DOHH2 (cell line): ENCODE measurements around the gene MAGOHB.

Experiments used
- CTCF ChIP-seq: fragments of 200-600 bp; sonication (generic); IDR thresholded peaks from one replicate; pipeline ENCODE4 v1.5.1; 2014; ENCODE audit warnings: antibody characterized with exemption, mild to moderate bottlenecking, low read depth, low read length; ENCODE audit not compliant: poor library complexity, severe bottlenecking
- EZH2phosphoT487 ChIP-seq: fragments of 200-600 bp; sonication (generic); IDR thresholded peaks from 2 replicates; pipeline ENCODE4 v1.6.1; 2017; ENCODE audit warnings: borderline replicate concordance, mild to moderate bottlenecking, antibody characterized with exemption, low read length, moderate library complexity, mixed read lengths

- TF ChIP-seq CTCF (no peak), EZH2phosphoT487 (no peak)
Observed at GRCh38 chr12:10638728-10639127, 25.3 kb upstream of the MAGOHB start.
